Liver (tissue), 9 donors: ENCODE data around the gene SUCNR1. TPM values are rescaled to one million over a fixed set of nuclear protein-coding genes. Genes with fewer than 3 reads are reported as not detected.
"Not testable (repeated sequence)": the region's sequence is repeated elsewhere in the genome, so short reads cannot be mapped to it uniquely, and the experiment has no call there.

ENCODE experiments used
- DNase-seq: peaks from one replicate; pipeline ENCODE4 v3.0.0-alpha.2; 2017; ENCODE audit warnings: low spot score
- H3K27ac ChIP-seq, 2 donors: one replicate each; pipeline ENCODE4 v1.7.0; 2013; ENCODE audit warnings: inconsistent platforms in 2 of 2, low read length in 2 of 2, control low read depth in 1 of 2, low read depth in 1 of 2, mild to moderate bottlenecking in 1 of 2
- H3K27me3 ChIP-seq, 4 donors: one replicate each; pipeline versions ENCODE4 v1.6.1 to v1.7.0; 2013; ENCODE audit warnings: low read length in 3 of 4, inconsistent platforms in 1 of 4, mild to moderate bottlenecking in 1 of 4, moderate library complexity in 1 of 4; ENCODE audit not compliant: control insufficient read depth in 4 of 4, insufficient read depth in 4 of 4
- H3K36me3 ChIP-seq, 4 donors: one replicate each; pipeline versions ENCODE4 v1.6.1 to v1.7.0; 2013; ENCODE audit warnings: low read length in 3 of 4, mild to moderate bottlenecking in 3 of 4, low read depth in 1 of 4, moderate library complexity in 1 of 4; ENCODE audit not compliant: control insufficient read depth in 4 of 4, insufficient read depth in 3 of 4
- H3K4me1 ChIP-seq, 4 donors: one replicate each; pipeline versions ENCODE4 v1.6.1 to v1.7.0; 2013; ENCODE audit warnings: low read length in 3 of 4, mild to moderate bottlenecking in 3 of 4, moderate library complexity in 1 of 4; ENCODE audit not compliant: control insufficient read depth in 4 of 4, insufficient read depth in 4 of 4
- H3K4me3 ChIP-seq, 3 donors: one replicate each; pipeline versions ENCODE4 v1.6.1 to v1.7.0; 2013; ENCODE audit warnings: low read length in 3 of 3, control low read depth in 1 of 3, low read depth in 1 of 3, mild to moderate bottlenecking in 1 of 3
- H3K9ac ChIP-seq, 2 donors: one replicate each; pipeline ENCODE4 v1.7.0; 2013; ENCODE audit warnings: low read length in 2 of 2, mild to moderate bottlenecking in 2 of 2, moderate library complexity in 2 of 2, control low read depth in 1 of 2, low read depth in 1 of 2
- H3K9me3 ChIP-seq, 4 donors: one replicate each; pipeline versions ENCODE4 v1.6.1 to v1.7.0; 2013; ENCODE audit warnings: low read length in 3 of 4; ENCODE audit not compliant: control insufficient read depth in 4 of 4
- EGR1 ChIP-seq, 2 donors: IDR thresholded peaks; 2 replicates each; pipeline ENCODE4 v1.6.1; 2016 to 2018; ENCODE audit warnings: antibody characterized with exemption in 2 of 2, low read depth in 2 of 2
- FOXA2 ChIP-seq: IDR thresholded peaks from 2 replicates; pipeline ENCODE4 v1.6.1; 2016; ENCODE audit warnings: antibody characterized with exemption
- GABPA ChIP-seq, 2 donors: IDR thresholded peaks in 1 of 2; conservative IDR thresholded peaks in 1 of 2; 2 replicates each; pipeline ENCODE4 v1.6.1; 2016; ENCODE audit warnings: antibody characterized with exemption in 2 of 2, mild to moderate bottlenecking in 1 of 2, moderate library complexity in 1 of 2
- HNF4A ChIP-seq, 2 donors: conservative IDR thresholded peaks; 2 replicates each; pipeline ENCODE4 v1.6.1; 2016; ENCODE audit warnings: antibody characterized with exemption in 2 of 2, mild to moderate bottlenecking in 2 of 2
- HNF4G ChIP-seq: IDR thresholded peaks from 2 replicates; pipeline ENCODE4 v1.6.1; 2016; ENCODE audit warnings: antibody characterized with exemption
- NR2F2 ChIP-seq: IDR thresholded peaks from 2 replicates; pipeline ENCODE4 v1.6.1; 2016; ENCODE audit warnings: antibody characterized with exemption
- RAD21 ChIP-seq, 2 donors: IDR thresholded peaks; 2 replicates each; pipeline ENCODE4 v1.6.1; 2016; ENCODE audit warnings: antibody characterized with exemption in 2 of 2, mild to moderate bottlenecking in 2 of 2
- RXRA ChIP-seq, 2 donors: IDR thresholded peaks; 2 replicates each; pipeline ENCODE4 v1.6.1; 2017 to 2018; ENCODE audit warnings: antibody characterized with exemption in 2 of 2, mild to moderate bottlenecking in 1 of 2
- SP1 ChIP-seq: IDR thresholded peaks from 2 replicates; pipeline ENCODE4 v1.6.1; 2018; ENCODE audit warnings: antibody characterized with exemption, mild to moderate bottlenecking
- TAF1 ChIP-seq: conservative IDR thresholded peaks from 2 replicates; pipeline ENCODE4 v1.6.1; 2016; ENCODE audit warnings: antibody characterized with exemption, mild to moderate bottlenecking
- WGBS: extraction: QIAGEN DNeasy Blood & Tissue Kit; methylation state at CpG from one replicate; pipeline ENCODE4 v1.1.7; 2013; 5-methylcytosine and 5-hydroxymethylcytosine counted together
- polyA plus RNA-seq, 2 donors: library from polyadenylated mRNA; stranded (reverse) in 1 of 2; unstranded in 1 of 2; fragments of 200-250 nt in 1 of 2; fragments of >200 nt in 1 of 2; fragmentation: Nextera tagmentation in 1 of 2; extraction: Ambion mirVana in 1 of 2; gene quantifications; one replicate each; pipeline versions ENCODE4 v1.2.1 to v1.2.3, GENCODE V29; 2013 to 2015
- total RNA-seq, 2 donors: library from RNA; depleted of rRNA; stranded (reverse); fragments of >200 nt; gene quantifications; one replicate each; pipeline ENCODE4 v1.2.3, GENCODE V29; 2014
- TF ChIP-seq, protein P1 (sequence below): IDR thresholded peaks from 2 replicates; pipeline ENCODE4 v1.6.1; 2016; ENCODE audit warnings: antibody characterized with exemption, mild to moderate bottlenecking
- TF ChIP-seq, protein P2 (sequence below): IDR thresholded peaks from 2 replicates; pipeline ENCODE4 v1.6.1; 2016; ENCODE audit warnings: antibody characterized with exemption
- TF ChIP-seq, protein P3 (sequence below): fragments of 150-350 bp; IDR thresholded peaks from 2 replicates; pipeline ENCODE4 v1.5.1; 2017; ENCODE audit warnings: improper control_type of control experiment, low read depth, low read length; ENCODE audit not compliant: missing input control
- TF ChIP-seq, protein P4 (sequence below): IDR thresholded peaks from 2 replicates; pipeline ENCODE4 v1.6.1; 2016; ENCODE audit warnings: antibody characterized with exemption
- donor health status: healthy.
- donor health status: healthy.
- donor health status: healthy.
- donor health status: healthy.
- donor health status: healthy.

SUCNR1 gene
- total and polyA plus RNA-seq, 4 donors: 1.3 to 7.1 (median 3.5) TPM

DNA sequence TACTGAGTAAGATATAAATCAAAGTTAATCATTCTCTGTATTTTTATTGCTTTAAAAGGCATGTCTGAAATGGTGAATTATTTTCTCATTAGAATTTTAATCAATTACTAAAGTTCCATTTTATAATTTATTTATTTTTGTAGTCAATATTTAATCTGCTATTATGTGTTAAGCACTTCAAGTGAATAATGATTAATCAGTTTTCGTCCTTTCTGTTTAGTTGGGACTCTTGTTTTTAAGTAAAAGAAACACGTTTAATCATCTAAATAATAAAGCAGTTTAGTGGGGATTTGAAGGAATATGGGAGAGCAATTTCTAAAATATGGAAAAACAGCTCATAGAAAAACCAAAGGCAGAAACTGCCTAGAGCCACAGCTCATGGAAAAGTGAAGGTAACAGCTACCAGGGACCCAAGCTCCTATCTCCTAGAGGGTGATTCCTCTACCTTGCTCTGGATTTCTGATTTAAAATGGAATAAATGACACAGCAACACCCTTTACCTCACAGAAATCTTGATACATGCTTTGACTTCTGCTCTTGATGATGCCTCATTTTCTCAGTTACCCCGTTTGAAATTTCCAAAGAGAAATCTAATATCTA lies 28.0 kb upstream of the SUCNR1 start (continued):
- TF ChIP-seq, protein P1, sequence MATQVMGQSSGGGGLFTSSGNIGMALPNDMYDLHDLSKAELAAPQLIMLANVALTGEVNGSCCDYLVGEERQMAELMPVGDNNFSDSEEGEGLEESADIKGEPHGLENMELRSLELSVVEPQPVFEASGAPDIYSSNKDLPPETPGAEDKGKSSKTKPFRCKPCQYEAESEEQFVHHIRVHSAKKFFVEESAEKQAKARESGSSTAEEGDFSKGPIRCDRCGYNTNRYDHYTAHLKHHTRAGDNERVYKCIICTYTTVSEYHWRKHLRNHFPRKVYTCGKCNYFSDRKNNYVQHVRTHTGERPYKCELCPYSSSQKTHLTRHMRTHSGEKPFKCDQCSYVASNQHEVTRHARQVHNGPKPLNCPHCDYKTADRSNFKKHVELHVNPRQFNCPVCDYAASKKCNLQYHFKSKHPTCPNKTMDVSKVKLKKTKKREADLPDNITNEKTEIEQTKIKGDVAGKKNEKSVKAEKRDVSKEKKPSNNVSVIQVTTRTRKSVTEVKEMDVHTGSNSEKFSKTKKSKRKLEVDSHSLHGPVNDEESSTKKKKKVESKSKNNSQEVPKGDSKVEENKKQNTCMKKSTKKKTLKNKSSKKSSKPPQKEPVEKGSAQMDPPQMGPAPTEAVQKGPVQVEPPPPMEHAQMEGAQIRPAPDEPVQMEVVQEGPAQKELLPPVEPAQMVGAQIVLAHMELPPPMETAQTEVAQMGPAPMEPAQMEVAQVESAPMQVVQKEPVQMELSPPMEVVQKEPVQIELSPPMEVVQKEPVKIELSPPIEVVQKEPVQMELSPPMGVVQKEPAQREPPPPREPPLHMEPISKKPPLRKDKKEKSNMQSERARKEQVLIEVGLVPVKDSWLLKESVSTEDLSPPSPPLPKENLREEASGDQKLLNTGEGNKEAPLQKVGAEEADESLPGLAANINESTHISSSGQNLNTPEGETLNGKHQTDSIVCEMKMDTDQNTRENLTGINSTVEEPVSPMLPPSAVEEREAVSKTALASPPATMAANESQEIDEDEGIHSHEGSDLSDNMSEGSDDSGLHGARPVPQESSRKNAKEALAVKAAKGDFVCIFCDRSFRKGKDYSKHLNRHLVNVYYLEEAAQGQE: no peak
- TF ChIP-seq HNF4G: no peak
- TF ChIP-seq, protein P2, sequence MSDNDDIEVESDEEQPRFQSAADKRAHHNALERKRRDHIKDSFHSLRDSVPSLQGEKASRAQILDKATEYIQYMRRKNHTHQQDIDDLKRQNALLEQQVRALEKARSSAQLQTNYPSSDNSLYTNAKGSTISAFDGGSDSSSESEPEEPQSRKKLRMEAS: no peak
- no peak for TF ChIP-seq TAF1

DNA sequence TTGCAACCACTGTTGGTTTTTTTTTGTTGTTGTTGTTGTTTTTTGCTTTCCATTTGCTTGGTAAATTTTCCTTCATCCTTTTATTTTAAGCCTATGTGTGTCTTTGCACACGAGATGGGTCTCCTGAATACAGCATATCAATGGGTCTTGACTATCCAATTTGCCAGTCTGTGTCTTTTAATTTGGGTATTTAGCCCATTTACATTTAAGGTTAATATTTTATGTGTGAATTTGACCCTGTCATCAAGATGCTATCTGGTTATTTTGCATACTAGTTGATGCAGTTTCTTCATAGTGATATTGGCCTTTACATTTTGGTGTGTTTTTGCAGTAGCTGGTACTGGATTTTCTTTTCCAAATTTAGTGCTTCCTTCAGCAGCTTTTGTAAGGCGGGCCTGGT lies 23.4 kb upstream of the SUCNR1 start:
- not testable (repeated sequence) for H3K27ac ChIP-seq, H3K4me3 ChIP-seq, H3K9me3 ChIP-seq, DNase-seq, H3K36me3 ChIP-seq, H3K9ac ChIP-seq, H3K4me1 ChIP-seq, H3K27me3 ChIP-seq
- 94% methylated on average over 2 of the region's 2 CpGs for WGBS

DNA sequence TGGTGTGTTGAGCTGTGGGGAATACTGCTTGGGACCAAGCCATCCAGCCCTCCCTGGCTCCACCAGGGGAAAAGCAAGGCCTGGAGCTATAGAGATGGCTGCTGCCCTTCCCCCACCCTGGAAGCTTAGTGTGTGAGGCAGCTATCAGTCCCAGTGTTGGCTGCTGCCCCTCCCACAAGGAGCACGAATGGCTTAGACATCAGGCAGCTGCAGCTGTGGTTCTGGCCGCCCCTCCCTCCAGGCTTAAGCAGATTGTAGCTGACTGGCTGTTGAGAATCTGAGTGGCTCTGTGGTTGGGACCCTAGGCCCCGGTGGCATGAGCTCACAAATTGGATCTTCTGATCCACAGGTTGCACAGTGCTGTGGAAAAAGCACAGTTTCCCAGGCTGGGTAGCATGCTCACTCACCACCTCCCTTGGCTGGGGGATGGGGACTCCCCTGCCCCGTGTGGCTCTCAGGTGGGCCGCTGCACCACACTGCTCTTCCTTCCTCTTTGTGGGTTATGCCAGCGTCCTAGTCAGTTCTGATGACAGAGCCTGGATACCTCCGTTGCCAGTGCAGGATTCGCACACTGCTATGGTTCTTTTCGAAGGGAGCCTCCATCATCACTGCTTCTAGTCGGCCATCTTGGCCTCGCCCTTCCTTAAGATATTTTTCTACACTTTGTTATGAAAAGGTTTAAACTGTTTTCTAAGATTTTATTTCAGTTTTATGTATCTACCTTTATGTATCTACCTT lies 21.2 kb upstream of the SUCNR1 start:
- Histone ChIP-seq H3K4me3 (no peak overlapping the region), H3K9ac (no peak overlapping the region), H3K27me3 (no peaks in the 10 kb centered on the region), H3K4me1 (no peaks in the 10 kb centered on the region), H3K36me3 (no peaks in the 10 kb centered on the region), H3K9me3 (no peaks in the 10 kb centered on the region), H3K27ac (no peak overlapping the region)
- 88% methylated on average over 11 of the region's 11 CpGs for WGBS
- peak; percentile 71 for DNase-seq
- TF ChIP-seq, protein P3, sequence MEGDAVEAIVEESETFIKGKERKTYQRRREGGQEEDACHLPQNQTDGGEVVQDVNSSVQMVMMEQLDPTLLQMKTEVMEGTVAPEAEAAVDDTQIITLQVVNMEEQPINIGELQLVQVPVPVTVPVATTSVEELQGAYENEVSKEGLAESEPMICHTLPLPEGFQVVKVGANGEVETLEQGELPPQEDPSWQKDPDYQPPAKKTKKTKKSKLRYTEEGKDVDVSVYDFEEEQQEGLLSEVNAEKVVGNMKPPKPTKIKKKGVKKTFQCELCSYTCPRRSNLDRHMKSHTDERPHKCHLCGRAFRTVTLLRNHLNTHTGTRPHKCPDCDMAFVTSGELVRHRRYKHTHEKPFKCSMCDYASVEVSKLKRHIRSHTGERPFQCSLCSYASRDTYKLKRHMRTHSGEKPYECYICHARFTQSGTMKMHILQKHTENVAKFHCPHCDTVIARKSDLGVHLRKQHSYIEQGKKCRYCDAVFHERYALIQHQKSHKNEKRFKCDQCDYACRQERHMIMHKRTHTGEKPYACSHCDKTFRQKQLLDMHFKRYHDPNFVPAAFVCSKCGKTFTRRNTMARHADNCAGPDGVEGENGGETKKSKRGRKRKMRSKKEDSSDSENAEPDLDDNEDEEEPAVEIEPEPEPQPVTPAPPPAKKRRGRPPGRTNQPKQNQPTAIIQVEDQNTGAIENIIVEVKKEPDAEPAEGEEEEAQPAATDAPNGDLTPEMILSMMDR: no peak
- TF ChIP-seq EGR1 (IDR thresholded peaks at IDR 0.05; ENCODE audit: low read depth in 2 of 2) (no peak), HNF4A (conservative IDR thresholded peaks at IDR 0.05) (no peak), RAD21 (IDR thresholded peaks at IDR 0.05) (no peak), NR2F2 (no peak), RXRA (IDR thresholded peaks at IDR 0.05) (no peak), GABPA (IDR thresholded peaks at IDR 0.05 in 1 of 2, conservative IDR thresholded peaks at IDR 0.05 in 1 of 2) (no peak), FOXA2 (no peak), HNF4G (no peak), SP1 (no peak)
- TF ChIP-seq, protein P1: no peak
- TF ChIP-seq, protein P4, sequence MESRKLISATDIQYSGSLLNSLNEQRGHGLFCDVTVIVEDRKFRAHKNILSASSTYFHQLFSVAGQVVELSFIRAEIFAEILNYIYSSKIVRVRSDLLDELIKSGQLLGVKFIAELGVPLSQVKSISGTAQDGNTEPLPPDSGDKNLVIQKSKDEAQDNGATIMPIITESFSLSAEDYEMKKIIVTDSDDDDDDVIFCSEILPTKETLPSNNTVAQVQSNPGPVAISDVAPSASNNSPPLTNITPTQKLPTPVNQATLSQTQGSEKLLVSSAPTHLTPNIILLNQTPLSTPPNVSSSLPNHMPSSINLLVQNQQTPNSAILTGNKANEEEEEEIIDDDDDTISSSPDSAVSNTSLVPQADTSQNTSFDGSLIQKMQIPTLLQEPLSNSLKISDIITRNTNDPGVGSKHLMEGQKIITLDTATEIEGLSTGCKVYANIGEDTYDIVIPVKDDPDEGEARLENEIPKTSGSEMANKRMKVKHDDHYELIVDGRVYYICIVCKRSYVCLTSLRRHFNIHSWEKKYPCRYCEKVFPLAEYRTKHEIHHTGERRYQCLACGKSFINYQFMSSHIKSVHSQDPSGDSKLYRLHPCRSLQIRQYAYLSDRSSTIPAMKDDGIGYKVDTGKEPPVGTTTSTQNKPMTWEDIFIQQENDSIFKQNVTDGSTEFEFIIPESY: no peak
